ENCODE data around the gene CHGA.
A peak's percentile ranks its signal among the peaks of the same experiment; 100 is the strongest.

The CHGA gene

DNA sequence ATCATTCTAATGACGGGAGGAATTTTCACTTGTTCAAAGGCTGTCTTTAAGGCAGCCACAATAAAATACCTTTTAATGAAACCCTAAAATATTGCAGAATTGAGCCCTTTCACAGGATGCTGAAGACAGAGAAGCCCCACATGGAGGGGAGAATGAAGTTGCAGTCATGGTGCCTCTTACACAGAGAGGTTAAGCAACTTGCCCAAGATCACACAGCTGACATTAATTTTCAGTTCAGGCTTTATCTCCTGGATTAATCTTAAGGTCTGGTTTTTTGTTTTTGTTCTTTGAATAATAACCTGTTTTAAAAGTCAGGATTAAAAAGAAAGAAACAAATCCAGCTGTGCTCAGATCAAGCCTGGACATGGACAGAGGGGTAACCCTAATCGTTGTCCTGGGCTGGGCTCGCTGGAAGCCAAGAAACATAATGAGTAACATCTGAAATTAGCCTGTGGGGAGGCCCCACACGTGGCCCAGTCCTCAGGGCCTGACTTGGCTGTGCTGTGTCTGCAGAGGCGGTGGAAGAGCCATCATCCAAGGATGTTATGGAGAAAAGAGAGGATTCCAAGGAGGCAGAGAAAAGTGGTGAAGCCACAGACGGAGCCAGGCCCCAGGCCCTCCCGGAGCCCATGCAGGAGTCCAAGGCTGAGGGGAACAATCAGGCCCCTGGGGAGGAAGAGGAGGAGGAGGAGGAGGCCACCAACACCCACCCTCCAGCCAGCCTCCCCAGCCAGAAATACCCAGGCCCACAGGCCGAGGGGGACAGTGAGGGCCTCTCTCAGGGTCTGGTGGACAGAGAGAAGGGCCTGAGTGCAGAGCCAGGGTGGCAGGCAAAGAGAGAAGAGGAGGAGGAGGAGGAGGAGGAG lies 8.0 kb downstream of the CHGA start:
- no peak for DNase-seq (ENCODE audit: low read depth)

DNA sequence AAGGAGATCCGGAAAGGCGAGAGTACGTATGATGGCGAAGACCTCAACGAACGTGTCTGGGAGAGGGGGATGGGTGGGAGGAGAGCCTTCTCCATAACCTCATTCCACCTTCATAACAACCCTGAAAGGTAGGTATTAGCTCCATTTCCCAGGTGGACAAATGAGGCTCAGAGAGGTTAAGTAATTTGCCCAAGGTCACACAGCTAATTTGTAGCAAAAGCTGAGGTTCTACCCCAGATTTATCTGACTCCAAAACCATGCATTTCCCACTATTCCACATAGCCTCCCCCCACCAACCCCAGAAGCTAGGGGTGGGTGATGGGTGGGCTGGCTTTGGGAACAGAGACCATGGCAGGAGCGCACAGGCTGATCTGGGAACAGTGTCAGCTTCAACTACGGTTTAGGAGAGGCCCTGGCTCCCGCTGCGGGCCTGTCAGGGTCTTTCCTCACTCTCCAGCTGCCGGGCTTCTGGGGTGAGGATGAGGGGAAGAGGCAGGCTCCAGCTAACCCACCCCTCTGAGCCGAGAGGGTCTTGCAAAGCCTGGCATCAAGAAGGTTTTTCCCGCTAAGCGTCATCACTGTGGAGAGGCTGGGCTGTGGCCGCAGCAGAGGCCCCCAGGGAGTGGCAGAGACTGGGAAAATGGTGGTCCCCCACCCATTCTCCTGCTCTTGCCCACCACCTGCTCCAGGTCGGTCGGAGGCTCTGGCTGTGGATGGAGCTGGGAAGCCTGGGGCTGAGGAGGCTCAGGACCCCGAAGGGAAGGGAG lies 8.9 kb downstream of the CHGA start:
- DNase-seq (ENCODE audit: low read depth), result no peak

DNA sequence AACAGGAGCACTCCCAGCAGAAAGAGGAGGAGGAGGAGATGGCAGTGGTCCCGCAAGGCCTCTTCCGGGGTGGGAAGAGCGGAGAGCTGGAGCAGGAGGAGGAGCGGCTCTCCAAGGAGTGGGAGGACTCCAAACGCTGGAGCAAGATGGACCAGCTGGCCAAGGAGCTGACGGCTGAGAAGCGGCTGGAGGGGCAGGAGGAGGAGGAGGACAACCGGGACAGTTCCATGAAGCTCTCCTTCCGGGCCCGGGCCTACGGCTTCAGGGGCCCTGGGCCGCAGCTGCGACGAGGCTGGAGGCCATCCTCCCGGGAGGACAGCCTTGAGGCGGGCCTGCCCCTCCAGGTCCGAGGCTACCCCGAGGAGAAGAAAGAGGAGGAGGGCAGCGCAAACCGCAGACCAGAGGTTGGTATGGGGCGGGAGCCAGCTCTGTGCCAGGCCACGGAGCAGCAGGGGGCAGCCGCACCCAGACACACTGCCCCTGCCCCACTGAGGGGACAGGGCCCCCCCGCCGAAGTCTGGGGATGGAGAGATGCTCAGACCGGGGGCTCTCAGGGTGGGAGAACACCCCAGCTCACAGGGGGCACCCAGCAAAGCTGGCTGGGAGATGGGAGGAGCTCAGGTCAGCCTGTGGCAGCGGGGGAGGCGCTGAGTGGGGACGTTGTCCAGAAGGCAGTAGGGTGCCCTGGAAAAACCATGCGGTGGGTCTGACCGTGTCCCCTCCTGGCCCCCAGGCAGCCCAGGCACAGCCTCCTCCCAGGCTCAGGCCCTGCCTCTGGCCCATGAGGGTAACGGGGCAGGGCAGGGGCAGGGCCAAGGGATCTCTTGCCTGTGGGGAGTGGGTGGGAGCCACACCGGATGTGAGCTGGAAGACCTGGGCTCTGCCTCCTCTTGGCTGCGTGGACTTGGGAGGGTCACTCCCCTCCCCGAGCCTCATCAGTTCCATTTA lies 9.8 kb downstream of the CHGA start:
- peak; percentile 24 for DNase-seq (ENCODE audit: low read depth)

DNA sequence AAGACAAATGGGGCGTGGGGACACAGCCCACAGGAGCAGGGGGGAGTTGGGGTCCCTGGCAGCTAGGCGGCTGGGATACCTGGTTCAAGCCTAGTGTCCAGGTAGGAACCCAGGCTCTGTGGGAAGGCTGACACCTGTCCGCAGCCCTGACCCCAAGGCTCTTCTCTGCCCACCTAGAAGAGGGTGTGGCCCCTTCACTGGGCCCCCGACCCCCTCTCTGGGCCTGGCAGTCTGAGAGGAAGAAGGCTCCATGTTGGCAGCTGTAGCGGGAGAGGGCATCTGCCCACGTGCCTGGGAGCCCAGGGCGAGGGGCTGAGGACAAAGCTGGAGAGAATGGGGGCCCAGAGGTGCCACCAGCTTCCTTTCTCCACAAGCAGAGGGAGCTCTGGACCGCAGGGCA lies 10.5 kb downstream of the CHGA start:
- DNase-seq (ENCODE audit: low read depth), result no peak

DNA sequence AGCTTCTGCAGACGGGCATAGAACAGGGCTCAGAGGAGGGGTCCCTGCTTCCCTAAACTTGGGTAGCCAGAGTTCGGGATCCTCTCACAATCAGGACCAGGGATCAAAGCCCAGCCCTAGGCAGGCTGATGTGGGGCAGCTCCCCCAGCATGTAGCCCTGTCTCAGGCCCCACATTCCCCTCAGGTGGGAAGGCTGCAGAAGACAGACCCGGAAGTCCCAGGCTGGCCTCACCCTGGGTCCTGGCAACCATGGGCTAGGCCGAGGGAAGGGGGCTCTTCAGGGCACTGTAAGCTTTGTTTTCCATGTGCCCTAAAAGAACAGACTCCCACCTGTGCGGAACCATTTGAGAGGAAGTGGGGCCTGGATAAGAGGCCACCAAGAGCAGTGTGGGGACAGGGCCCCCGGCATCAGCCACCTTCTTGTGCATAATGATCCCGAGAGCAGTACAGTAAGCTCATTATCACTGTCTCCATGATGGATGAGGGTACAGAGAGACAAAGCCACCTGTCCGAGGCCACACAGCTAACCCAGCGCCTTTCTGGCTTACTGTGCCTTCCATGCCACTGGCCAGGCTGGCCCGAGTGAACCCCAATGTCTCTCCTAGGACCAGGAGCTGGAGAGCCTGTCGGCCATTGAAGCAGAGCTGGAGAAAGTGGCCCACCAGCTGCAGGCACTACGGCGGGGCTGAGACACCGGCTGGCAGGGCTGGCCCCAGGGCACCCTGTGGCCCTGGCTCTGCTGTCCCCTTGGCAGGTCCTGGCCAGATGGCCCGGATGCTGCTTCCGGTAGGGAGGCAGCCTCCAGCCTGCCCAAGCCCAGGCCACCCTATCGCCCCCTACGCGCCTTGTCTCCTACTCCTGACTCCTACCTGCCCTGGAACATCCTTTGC lies 11.5 kb downstream of the CHGA start:
- DNase-seq (ENCODE audit: low read depth), result no peak

DNA sequence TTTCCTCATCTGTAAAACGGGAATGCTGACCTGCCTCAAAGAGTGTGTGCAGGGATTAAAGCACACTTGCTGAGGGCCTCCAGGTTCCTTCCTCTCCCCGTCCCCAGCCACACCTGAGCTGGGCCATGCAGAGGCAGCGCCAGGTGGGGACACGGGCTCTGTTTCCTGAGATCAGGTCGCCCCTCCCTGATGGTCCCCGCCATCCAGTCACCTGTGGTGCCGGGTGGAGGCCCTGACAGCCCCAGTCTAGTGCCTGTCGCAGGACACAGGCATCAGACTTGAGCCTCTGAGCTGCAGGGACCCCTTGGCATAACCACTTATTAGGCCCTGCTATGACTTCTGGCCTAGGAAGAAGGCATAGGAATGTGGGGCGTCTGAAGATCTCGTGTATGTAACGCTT lies 12.5 kb downstream of the CHGA start:
- DNase-seq (ENCODE audit: low read depth), result no peak

DNA sequence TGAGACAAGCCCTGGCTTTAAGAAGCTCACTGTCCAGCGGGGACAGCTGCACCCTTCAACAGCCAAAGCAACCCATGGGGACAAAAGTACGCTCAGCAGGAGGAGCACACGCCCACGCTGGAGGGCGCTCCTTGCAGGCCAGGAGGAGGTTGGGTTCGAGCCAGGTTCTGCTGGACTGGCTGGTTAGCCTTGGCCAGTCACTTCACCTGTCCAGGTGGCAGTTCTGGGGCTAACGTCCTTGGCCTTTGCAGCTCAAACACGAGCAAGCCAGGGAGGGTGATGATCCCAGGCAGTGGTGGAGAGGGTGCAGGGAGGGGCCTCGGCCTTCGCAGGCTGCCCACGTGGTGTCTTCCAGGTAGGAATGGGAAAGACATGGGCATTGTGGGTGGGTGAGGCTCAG lies 13.1 kb downstream of the CHGA start:
- no peak for DNase-seq (ENCODE audit: low read depth)

DNA sequence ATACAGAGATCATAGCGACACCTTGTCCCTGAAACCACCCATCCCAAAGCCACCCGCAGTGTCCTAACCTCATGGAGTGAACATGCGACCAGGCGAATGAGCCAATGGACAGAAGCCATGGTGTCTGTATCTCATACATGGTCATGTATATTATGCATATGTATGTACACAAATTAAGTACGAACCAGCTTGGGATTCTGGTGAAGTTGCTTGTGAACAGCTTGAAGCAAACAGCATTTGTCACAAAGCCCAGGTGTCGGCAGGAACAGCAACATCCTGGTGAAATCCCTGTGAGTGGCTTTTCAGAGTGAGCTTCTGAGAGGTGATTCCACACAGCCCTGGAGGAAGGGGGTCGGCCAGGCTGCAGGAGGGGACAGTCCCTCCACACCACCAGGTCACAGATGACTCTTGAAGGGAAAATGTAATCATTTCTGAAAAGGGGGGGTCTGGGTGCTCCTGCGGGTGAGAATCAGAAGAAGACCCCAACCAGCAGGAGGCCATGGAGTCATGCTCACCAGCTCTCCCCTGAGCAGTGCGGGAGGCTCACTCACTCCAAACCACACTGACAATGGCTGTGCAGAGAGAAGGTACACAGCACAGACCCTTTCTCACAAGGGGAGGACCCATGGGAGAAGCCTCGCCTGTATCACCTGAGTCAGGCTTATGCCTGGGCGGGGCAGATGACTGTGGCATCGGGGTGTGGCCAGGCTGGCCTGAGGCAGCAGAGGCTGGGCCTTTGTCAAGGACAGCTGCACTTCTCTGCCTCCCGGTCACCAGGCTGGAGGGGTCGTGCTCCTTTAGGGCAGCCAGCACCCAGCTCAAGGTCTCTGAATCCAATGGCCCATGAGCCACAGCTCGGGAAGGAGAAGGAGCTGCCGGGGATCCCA lies 14.3 kb downstream of the CHGA start:
- no peak for DNase-seq (ENCODE audit: low read depth)

DNA sequence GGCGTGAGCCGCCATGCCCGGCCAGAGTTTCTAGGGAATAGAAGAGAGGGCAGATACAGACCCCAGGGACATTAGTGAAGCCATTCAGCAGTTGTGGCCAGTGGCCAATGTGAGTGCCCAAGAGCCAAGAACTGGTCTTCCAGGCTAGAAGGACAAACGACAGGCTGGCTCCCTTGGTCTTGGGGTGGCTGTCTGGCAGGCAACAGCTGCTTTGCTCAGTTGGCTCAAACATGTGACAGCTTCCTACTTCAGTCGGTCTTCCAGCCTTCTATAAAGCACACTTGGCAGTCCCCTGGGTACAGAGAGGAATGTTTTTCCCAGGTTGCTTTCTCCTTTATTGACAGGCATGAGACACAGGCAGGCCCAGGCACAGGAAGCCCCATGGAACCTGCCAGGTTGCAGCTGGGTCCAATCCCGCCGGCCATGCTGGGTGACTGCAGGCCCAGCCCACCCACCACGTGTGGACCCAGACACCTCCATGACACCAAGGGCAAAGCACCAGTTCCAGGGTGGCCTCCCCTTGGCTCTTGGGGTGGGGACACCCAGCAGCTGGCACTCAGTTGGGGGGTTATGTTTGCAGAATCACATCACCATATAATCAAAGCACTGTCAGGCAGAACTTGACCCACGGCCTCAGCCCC lies 15.4 kb downstream of the CHGA start:
- DNase-seq (ENCODE audit: low read depth), result no peak

DNA sequence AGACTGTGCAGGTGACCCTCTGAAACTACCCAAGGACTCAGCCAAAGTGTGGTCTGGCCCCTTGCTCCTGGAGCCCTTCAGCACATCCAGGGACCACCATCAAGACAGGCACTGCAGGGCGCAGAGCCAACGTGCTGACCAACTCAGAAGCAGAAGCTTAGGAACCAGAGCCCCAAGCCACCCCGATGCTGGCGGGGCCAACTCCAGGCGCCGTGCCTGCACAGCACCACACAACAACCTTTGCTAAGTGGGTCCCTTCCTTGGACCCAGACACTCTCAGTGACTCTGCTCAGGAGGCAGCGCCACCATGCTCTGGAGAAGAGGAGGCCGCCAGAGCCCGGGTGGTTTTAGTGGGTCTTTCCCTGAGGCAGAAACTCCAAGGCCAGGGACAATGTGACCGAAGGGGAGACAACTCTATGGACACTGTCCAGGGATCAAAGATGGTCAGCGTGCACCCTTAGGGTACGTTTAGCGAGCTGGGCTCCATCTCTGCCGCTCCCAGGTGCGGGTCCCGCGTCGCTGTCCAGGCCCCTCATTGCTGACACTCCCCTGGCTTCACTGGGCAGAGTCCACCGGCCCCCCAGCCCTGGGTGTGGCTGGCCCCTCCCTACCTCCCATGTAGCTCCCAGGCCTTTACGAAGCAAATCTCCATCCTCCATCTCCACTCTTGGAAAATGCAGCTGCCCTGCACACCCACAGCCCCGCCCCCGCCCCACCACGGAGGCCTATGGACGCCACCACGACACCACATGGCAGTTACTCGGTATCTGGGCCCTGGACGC lies 16.1 kb downstream of the CHGA start:
- no peak for DNase-seq (ENCODE audit: low read depth)

DNA sequence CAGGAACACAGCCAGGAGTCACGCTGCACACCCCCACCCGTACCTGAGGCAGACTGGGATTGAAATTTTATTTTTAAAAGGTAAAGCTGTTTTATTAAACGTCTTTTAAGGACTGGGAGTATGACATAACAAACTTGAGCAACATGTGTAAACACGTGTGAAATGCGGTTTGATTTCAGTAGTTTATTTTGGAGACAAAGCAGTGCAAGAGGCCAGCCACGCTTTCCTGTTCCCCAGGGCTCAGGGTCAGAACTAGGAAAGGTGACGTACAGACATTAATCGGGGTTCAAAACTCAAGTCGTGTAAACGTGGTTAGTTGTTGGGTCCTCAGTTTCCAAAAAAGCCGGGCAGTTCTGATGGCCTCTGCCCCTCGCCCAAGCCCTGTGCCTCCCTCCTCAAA lies 16.7 kb downstream of the CHGA start:
- DNase-seq (ENCODE audit: low read depth), result no peak

DNA sequence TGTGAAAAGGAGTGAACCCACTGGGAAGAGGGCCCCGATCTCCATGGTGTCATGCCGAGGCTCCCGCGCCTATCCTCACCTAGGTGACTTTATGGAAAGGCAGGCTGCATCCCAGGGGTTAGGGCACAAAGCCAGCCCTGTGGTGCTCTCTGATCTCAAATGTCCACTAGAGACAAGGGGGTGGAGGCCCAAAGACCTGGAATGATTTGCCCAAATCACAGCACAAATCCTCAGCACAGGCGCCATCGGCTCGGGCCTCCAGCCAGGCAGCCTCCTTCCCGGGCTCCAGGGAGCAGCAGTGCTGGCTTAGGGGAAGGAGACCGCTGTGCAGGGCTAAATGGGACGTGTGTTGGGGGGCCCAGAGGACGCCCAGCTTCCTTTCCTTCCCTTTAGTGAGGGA lies 17.6 kb downstream of the CHGA start:
- DNase-seq (ENCODE audit: low read depth), result no peak

DNA sequence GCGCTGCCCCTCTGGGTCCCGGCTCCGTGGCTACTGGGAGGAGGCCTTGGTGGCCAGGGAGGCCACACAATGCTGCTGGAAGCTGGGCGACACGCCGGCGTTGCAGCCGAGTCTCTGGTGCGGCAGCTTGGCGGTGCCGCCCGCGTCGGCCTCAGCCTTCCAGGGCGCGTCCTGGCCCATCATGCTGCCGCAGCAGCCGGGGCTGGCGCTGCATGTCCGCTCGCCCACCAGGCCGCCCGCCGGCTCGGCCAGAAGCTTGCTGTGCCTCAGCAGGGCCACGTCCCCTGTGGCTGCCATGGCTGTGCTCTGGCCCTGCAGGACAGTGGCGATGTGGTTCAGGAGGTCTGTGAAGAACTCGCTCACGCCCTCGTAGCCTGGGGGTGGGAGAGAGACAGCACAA lies 18.6 kb downstream of the CHGA start:
- DNase-seq (ENCODE audit: low read depth), result no peak

DNA sequence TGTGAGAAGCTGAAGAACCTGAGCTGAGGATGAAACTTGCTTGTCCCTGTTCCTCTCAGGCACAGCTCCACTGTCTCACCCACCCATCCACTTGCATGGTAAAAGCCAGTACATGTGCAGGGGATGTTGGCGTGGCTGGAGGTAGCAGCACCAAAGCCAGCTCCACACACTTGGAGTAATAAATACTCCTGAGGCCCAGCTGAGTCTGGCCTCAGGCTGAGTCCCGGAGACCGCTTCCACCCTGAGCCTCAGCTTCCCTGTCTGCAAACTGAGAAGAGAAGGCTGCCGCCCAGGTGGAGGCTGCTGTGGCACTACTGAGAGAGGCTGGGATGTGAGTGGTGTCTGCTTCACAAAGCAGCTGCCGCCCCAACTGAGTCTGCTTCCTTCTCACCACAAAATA lies 19.2 kb downstream of the CHGA start:
- DNase-seq (ENCODE audit: low read depth), result no peak

DNA sequence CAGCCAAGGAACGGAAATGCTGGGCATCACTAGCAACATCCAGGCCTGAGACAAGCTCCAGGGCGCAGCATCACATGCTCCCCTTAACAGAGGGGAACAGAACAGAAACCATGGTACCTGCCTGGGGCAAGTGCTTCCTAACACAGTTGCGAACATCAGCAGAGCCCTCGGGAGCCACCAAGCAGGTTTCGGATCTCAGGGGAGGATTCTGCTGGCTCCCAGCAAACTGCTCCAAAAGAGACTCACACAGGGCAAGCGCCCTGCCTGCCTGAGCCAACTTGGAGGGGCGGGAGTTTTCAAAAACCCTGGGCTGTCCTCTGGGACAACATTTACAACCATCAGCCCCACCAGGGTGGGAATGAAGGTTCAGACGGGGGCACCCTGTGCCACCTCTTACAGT lies 19.6 kb downstream of the CHGA start:
- DNase-seq (ENCODE audit: low read depth), result no peak

DNA sequence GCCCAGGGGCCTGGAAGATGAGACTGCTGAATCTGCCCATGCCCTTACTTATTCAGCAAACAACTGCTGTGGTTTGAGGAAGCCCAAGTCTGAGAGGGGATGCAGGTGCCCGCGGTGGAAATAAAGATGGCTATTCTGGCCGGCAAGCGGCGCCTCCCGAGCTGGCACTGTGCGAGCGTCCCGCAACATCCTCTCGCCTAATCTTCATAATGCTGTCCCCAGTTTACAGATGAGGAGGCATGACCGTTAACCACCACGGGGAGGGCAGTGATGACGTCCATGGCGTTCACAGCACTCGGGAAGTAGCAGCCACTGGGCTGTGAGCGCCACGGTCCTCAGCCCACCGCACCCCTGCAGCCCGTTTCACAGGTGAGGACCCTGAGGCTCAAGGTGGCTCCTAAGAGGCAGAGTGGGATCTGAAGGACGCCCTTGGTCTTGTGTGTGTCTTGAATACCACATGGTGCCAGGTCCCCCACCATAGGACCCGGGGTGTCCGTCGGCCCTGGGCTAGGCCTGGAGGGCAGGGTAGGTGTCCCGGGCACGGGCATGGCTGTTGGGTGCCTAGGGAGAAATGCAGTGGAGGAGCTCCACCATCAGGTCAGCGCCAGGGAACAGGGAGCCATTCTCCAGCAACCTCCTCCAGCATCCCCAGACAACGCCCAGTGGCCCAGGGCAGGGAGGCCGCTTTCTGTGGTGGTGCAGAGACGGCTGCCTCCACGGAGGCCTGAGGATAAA lies 20.2 kb downstream of the CHGA start:
- no peak for DNase-seq (ENCODE audit: low read depth)

DNA sequence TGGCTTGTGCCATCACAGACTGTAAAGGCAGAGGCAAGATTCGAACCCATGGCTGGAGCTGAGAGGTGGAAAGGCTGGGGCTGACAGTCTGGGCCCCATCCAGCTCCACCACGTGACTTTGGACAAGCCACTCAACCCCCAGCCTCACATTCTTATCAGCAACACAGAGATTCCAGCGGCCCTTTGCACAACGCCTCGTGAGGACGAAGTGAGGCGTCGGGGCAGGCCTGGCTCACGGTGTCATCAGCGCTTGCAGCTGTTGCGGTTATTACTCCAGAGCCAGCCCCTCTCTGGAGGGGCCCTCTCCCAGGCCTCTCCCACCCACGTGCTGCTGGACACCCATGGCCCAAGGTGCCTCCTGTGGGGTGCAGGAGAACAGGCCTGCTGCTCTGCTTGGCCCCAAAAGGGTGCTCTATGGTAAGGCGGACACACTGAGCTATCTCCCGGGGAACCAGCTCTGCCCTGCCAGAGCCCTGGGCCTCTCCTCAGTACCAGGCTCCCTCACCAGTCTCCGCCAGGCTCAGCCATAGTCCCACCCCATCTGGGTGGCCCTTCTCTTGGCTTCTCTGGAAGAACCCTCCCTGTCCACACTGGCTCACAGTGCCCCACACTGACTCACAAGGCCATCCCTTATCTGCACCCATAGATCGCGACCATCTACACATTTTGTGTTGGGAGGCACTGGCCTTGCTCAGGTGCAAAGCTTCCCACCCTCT lies 21.1 kb downstream of the CHGA start:
- DNase-seq (ENCODE audit: low read depth), result no peak

DNA sequence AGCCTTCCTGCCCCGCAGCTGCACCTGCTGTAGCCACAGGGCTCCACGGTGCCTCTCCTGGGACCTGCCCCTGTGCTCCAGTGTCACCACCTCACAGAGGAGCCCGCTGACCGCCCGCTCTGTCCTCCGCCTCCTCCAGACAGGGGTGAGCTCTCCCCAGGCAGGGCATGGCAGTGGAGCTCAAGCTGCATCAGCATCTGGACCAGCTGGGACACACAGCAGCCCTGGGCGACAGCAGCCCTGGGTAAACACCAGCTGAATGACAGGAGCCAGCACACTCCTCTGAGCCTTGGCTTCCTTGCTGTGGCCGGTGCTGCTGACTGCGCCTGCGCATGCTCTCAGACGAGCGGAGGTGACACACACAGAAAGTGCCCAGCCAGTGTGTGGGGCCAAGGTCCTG lies 22.0 kb downstream of the CHGA start:
- DNase-seq (ENCODE audit: low read depth), result no peak
